ENCODE measurements around the gene ATP8A2. TPM values are rescaled to one million over a fixed set of nuclear protein-coding genes. Genes with fewer than 3 reads are reported as not detected.

The ATP8A2 gene
- total RNA-seq, 1 donor from 2014 or later: 1.3 TPM

DNA sequence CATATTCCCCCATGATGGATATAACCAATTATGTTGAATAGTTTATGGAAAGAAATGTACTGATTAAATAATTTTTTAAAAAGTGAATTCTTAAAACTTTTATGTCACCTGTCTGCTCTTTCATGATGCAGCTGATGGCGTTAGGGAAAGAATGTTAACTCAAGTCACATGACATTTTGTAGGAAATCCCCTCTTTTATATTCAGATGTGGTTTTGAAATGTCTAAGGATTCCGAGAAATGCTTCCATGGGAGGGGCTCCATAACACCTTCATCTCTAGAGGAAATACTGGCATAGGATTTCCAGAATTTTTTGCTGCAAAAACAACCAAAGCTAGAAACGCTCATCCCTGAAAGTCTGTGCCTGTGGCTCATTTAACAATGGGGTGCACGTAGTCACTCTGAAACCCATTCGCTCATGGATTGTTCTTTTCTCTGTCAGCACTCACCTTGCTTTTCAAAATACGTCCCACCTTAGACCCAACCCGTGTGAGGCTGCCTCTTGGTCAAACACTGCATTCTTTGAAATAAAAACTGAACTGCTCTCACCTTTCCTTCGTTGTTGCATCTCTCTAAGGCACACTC lies 391.1 kb downstream of the ATP8A2 start:
- Histone ChIP-seq H3K27me3 (ENCODE audit: insufficient read depth, low read length) (no peaks in the 10 kb centered on the region), H3K9ac (ENCODE audit: low read length) (no peak overlapping the region), H3K27ac (ENCODE audit: low read depth, low read length) (no peak overlapping the region), H3K79me2 (ENCODE audit: insufficient read depth, low read length) (no peaks in the 10 kb centered on the region), H2AFZ (ENCODE audit: low read depth, low read length) (no peak overlapping the region), H4K20me1 (ENCODE audit: insufficient read depth, low read length) (no peaks in the 10 kb centered on the region), H3K36me3 (ENCODE audit: insufficient read depth, low read length) (no peaks in the 10 kb centered on the region), H3K4me3 (ENCODE audit: insufficient read depth, low read depth, low read length) (no peak overlapping the region), H3K4me2 (ENCODE audit: low read length) (no peak overlapping the region), H3K4me1 (ENCODE audit: insufficient read depth, low read length) (no peaks in the 10 kb centered on the region), H3K9me3 (ENCODE audit: insufficient read depth, low read depth, low read length) (no peaks in the 10 kb centered on the region)
- no peaks in the 10 kb centered on the region for H3K9me3 Mint-ChIP-seq (ENCODE audit: unreplicated experiment)
- H3K36me3 Mint-ChIP-seq (ENCODE audit: low read depth, unreplicated experiment): no peaks in the 10 kb centered on the region
- no peak overlapping the region for H3K27ac Mint-ChIP-seq (ENCODE audit: unreplicated experiment)
- no peak for FAIRE-seq
- peaks cover 11% of the 10 kb centered on the region for H3K4me1 Mint-ChIP-seq (ENCODE audit: low read depth, unreplicated experiment)
- peaks cover 17% of the 10 kb centered on the region for H3K27me3 Mint-ChIP-seq (ENCODE audit: low read depth, unreplicated experiment)
- TF ChIP-seq EZH2 (IDR thresholded peaks at IDR 0.05; ENCODE audit: insufficient read depth, low read length) (no peak), CTCF (IDR thresholded peaks at IDR 0.05; ENCODE audit: insufficient read depth, low read depth, low read length) (no peak)
- DNase-seq (ENCODE audit: low read depth): peak; percentile 24
- no peak overlapping the region for H3K4me3 Mint-ChIP-seq (ENCODE audit: unreplicated experiment)

GRCh38 chr13:25764378-25764777 lies 392.6 kb downstream of the ATP8A2 start:
- peaks cover 11% of the 10 kb centered on the region for H3K4me1 Mint-ChIP-seq (ENCODE audit: low read depth, unreplicated experiment)
- no peaks in the 10 kb centered on the region for H3K27me3 ChIP-seq (ENCODE audit: insufficient read depth, low read length)
- no peak overlapping the region for H3K4me2 ChIP-seq (ENCODE audit: low read length)
- no peaks in the 10 kb centered on the region for H3K79me2 ChIP-seq (ENCODE audit: insufficient read depth, low read length)
- H3K27me3 Mint-ChIP-seq (ENCODE audit: low read depth, unreplicated experiment): peaks cover 16% of the 10 kb centered on the region
- FAIRE-seq (no peak), DNase-seq (ENCODE audit: low read depth) (no peak)
- no peaks in the 10 kb centered on the region for H3K9me3 Mint-ChIP-seq (ENCODE audit: unreplicated experiment)
- no peaks in the 10 kb centered on the region for H3K36me3 ChIP-seq (ENCODE audit: insufficient read depth, low read length)
- no peak overlapping the region for H3K27ac Mint-ChIP-seq (ENCODE audit: unreplicated experiment)
- H3K9ac ChIP-seq (ENCODE audit: low read length): no peak overlapping the region
- H4K20me1 ChIP-seq (ENCODE audit: insufficient read depth, low read length): no peaks in the 10 kb centered on the region
- no peak overlapping the region for H3K4me3 Mint-ChIP-seq (ENCODE audit: unreplicated experiment)
- H3K4me1 ChIP-seq (ENCODE audit: insufficient read depth, low read length): no peaks in the 10 kb centered on the region
- no peaks in the 10 kb centered on the region for H3K36me3 Mint-ChIP-seq (ENCODE audit: low read depth, unreplicated experiment)
- H3K4me3 ChIP-seq (ENCODE audit: insufficient read depth, low read depth, low read length): no peak overlapping the region
- no peak overlapping the region for H2AFZ ChIP-seq (ENCODE audit: low read depth, low read length)
- no peak overlapping the region for H3K27ac ChIP-seq (ENCODE audit: low read depth, low read length)
- TF ChIP-seq EZH2 (IDR thresholded peaks at IDR 0.05; ENCODE audit: insufficient read depth, low read length) (no peak), CTCF (IDR thresholded peaks at IDR 0.05; ENCODE audit: insufficient read depth, low read depth, low read length) (no peak)
- no peaks in the 10 kb centered on the region for H3K9me3 ChIP-seq (ENCODE audit: insufficient read depth, low read depth, low read length)

GRCh38 chr13:25765266-25765665 lies 393.5 kb downstream of the ATP8A2 start:
- peaks cover 13% of the 10 kb centered on the region for H3K4me1 Mint-ChIP-seq (ENCODE audit: low read depth, unreplicated experiment)
- peaks cover 14% of the 10 kb centered on the region for H3K27me3 Mint-ChIP-seq (ENCODE audit: low read depth, unreplicated experiment)
- Histone ChIP-seq H3K27me3 (ENCODE audit: insufficient read depth, low read length) (no peaks in the 10 kb centered on the region), H4K20me1 (ENCODE audit: insufficient read depth, low read length) (no peaks in the 10 kb centered on the region), H3K9ac (ENCODE audit: low read length) (no peak overlapping the region), H3K4me2 (ENCODE audit: low read length) (no peak overlapping the region), H3K4me1 (ENCODE audit: insufficient read depth, low read length) (no peaks in the 10 kb centered on the region), H3K4me3 (ENCODE audit: insufficient read depth, low read depth, low read length) (no peak overlapping the region), H2AFZ (ENCODE audit: low read depth, low read length) (no peak overlapping the region), H3K79me2 (ENCODE audit: insufficient read depth, low read length) (no peaks in the 10 kb centered on the region), H3K36me3 (ENCODE audit: insufficient read depth, low read length) (no peaks in the 10 kb centered on the region), H3K9me3 (ENCODE audit: insufficient read depth, low read depth, low read length) (no peaks in the 10 kb centered on the region), H3K27ac (ENCODE audit: low read depth, low read length) (no peak overlapping the region)
- FAIRE-seq: no peak
- peaks cover 2% of the 10 kb centered on the region for H3K9me3 Mint-ChIP-seq (ENCODE audit: unreplicated experiment)
- H3K27ac Mint-ChIP-seq (ENCODE audit: unreplicated experiment): no peak overlapping the region
- H3K4me3 Mint-ChIP-seq (ENCODE audit: unreplicated experiment): no peak overlapping the region
- H3K36me3 Mint-ChIP-seq (ENCODE audit: low read depth, unreplicated experiment): no peaks in the 10 kb centered on the region
- no peak for TF ChIP-seq CTCF (IDR thresholded peaks at IDR 0.05; ENCODE audit: insufficient read depth, low read depth, low read length)
- TF ChIP-seq EZH2 (IDR thresholded peaks at IDR 0.05; ENCODE audit: insufficient read depth, low read length): no peak
- no peak for DNase-seq (ENCODE audit: low read depth)

All from astrocyte (in vitro differentiated cells and primary cell).